A673 (cell line): ENCODE measurements around the gene PRKD3. TPM values are rescaled to one million over a fixed set of nuclear protein-coding genes. Genes with fewer than 3 reads are reported as not detected.

Experiments
- BruUV-seq: library from RNA; stranded (reverse); fragments of 400-500 nt; replicated peaks from 2 replicates; lab custom pipeline; 2021; lab: Mats Ljungman, UMichigan
- CTCF ChIA-PET: fragments of 300-600 bp; sonication (Branson Sonifier 250); formaldehyde crosslinking; loops from one replicate; lab custom pipeline; 2022; ENCODE audit warnings: antibody characterized with exemption; lab: Charles Lee
- POLR2A ChIA-PET: fragments of 300-600 bp; sonication (Branson Sonifier 250); formaldehyde crosslinking; loops from one replicate; lab custom pipeline; 2022; ENCODE audit warnings: antibody characterized with exemption; ENCODE audit not compliant: low non-redundant PET; lab: Charles Lee
- DNase-seq: peaks from one replicate; pipeline ENCODE4 v3.0.0-alpha.2; 2015; ENCODE audit warnings: low spot score
- H3K27ac ChIP-seq: fragments of 200-600 bp; sonication (generic); 2 replicates; pipeline ENCODE4 v1.5.1; 2016; ENCODE audit warnings: mixed run types, low read depth, mild to moderate bottlenecking, mixed read lengths, antibody characterized with exemption, low read length; ENCODE audit not compliant: poor library complexity, severe bottlenecking
- H3K27me3 ChIP-seq: fragments of 200-600 bp; sonication (generic); replicated peaks from 2 replicates; pipeline ENCODE4 v1.6.1; 2017; ENCODE audit warnings: mixed run types, low read depth, mild to moderate bottlenecking, mixed read lengths, antibody characterized with exemption, low read length; ENCODE audit not compliant: insufficient read depth, poor library complexity
- H3K36me3 ChIP-seq: fragments of 200-600 bp; sonication (generic); 2 replicates; pipeline ENCODE4 v1.6.1; 2016; ENCODE audit warnings: mixed run types, mild to moderate bottlenecking, mixed read lengths, antibody characterized with exemption, low read length; ENCODE audit not compliant: insufficient read depth, poor library complexity, severe bottlenecking
- H3K4me1 ChIP-seq: fragments of 200-600 bp; sonication (generic); 2 replicates; pipeline ENCODE4 v1.6.1; 2017; ENCODE audit warnings: mixed run types, mild to moderate bottlenecking, mixed read lengths, antibody characterized with exemption, low read length; ENCODE audit not compliant: insufficient read depth, poor library complexity, severe bottlenecking
- H3K4me3 ChIP-seq: fragments of 200-600 bp; sonication (generic); 2 replicates; pipeline ENCODE4 v1.5.1; 2016; ENCODE audit warnings: low read depth, mixed run types, mild to moderate bottlenecking, mixed read lengths, low read length; ENCODE audit not compliant: poor library complexity, severe bottlenecking
- H3K9me3 ChIP-seq: fragments of 200-600 bp; sonication (generic); 2 replicates; pipeline ENCODE4 v1.6.1; 2016; ENCODE audit warnings: mixed run types, low read depth, mild to moderate bottlenecking, mixed read lengths, antibody characterized with exemption, low read length; ENCODE audit not compliant: poor library complexity, severe bottlenecking
- EZH2 ChIP-seq: fragments of 200-600 bp; sonication (generic); IDR thresholded peaks from 2 replicates; pipeline ENCODE4 v1.6.1; 2017; ENCODE audit warnings: borderline replicate concordance, low read depth, mild to moderate bottlenecking, mixed read lengths, antibody characterized with exemption, low read length; ENCODE audit not compliant: poor library complexity, severe bottlenecking
- intact Hi-C: fragments of 100-400 bp; cut with micrococcal nuclease; formaldehyde crosslinking; loops from one replicate; pipeline ENCODE4 v1.10.0; 2022; ENCODE audit not compliant: unreplicated experiment
- total RNA-seq: library from RNA; stranded (reverse); gene quantifications from 2 replicates; pipeline ENCODE4 v1.2.3, GENCODE V29; 2021
- TF ChIP-seq, protein P1 (sequence below): fragments of 300-800, 200-600 bp; sonication (generic); conservative IDR thresholded peaks from 2 replicates; pipeline ENCODE4 v1.5.1; 2017; ENCODE audit warnings: low read depth, mild to moderate bottlenecking, antibody characterized with exemption, low read length, moderate library complexity, mixed read lengths

Gene PRKD3
- total RNA-seq, 1 experiment from 2014 or later = 53.1 TPM

DNA sequence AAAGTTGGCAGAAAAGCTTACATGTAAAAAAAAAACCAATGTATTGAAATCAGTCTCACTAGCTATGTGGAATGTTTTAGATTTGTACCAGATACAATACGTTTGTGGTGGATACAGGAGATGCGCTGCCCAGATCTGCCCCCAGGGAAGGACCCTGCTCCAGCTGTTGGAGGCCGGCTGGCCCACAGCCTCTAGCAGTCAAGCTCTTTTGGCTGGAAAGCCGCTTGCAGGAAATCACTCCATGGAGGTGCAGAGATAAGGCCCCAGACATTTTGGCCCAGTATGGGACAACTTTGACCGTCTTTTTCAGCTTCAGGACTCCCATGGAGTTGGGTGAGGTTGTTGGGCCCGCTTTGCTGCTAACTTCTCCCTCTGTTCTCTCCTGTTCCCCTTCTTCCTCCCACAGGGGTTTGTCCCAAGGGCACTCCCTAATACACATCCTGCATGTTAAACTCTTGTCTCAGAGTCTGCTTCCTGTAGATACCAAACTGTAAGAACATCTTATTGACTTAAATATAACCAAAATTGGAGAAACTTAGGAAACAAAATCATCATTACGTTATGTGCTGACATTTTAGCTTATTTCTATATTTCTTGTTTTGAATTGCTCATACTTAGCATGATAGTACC lies 18.1 kb upstream of the PRKD3 start:
- Histone ChIP-seq H3K27ac (no peak overlapping the region), H3K9me3 (no peaks in the 10 kb centered on the region), H3K4me1 (peaks cover 12% of the 10 kb centered on the region), H3K27me3 (no peaks in the 10 kb centered on the region), H3K36me3 (no peaks in the 10 kb centered on the region), H3K4me3 (no peak overlapping the region)
- POLR2A ChIA-PET = interaction anchor here (0.6 to 0.7 kb wide), 2 partner anchors 19 to 1641 kb away, joined by 3 to 4 read pairs; no protein-coding TSS in a partner anchor
- DNase-seq = no peak
- CTCF ChIA-PET = interaction anchor here (0.6 to 0.8 kb wide), 2 partner anchors 535 to 734 kb away, joined by 3 to 4 read pairs; no protein-coding TSS in a partner anchor
- no TSS peak for BruUV-seq
- TF ChIP-seq, protein P1, sequence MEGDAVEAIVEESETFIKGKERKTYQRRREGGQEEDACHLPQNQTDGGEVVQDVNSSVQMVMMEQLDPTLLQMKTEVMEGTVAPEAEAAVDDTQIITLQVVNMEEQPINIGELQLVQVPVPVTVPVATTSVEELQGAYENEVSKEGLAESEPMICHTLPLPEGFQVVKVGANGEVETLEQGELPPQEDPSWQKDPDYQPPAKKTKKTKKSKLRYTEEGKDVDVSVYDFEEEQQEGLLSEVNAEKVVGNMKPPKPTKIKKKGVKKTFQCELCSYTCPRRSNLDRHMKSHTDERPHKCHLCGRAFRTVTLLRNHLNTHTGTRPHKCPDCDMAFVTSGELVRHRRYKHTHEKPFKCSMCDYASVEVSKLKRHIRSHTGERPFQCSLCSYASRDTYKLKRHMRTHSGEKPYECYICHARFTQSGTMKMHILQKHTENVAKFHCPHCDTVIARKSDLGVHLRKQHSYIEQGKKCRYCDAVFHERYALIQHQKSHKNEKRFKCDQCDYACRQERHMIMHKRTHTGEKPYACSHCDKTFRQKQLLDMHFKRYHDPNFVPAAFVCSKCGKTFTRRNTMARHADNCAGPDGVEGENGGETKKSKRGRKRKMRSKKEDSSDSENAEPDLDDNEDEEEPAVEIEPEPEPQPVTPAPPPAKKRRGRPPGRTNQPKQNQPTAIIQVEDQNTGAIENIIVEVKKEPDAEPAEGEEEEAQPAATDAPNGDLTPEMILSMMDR = no peak
- no peak for TF ChIP-seq EZH2
- intact Hi-C loops = no loop called here

DNA sequence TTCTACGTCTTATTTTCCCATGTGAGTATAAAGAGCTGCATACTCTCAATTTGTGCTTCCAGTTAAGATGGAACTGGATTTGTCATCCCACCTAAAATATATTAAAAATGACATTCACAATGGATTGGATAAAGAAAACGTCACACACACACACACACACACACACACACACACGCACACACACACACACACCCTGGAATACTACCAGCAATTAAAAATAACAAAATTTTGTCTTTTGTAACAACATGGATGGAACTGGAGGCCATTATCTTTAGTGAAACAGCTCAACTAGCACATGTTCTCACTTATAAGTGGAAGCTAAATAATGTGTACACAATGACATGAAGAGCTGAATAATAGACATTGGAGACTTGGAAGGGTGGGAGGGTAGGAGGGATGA lies 16.0 kb upstream of the PRKD3 start:
- Histone ChIP-seq H3K4me1 (peaks cover 14% of the 10 kb centered on the region), H3K27me3 (no peaks in the 10 kb centered on the region), H3K4me3 (no peak overlapping the region), H3K9me3 (no peaks in the 10 kb centered on the region), H3K27ac (no peak overlapping the region), H3K36me3 (no peaks in the 10 kb centered on the region)
- ChIA-PET CTCF (no interaction called here), POLR2A (no interaction called here)
- no TSS peak for BruUV-seq
- intact Hi-C loops = no loop called here
- DNase-seq = no peak
- TF ChIP-seq, protein P1 = no peak
- no peak for TF ChIP-seq EZH2

DNA sequence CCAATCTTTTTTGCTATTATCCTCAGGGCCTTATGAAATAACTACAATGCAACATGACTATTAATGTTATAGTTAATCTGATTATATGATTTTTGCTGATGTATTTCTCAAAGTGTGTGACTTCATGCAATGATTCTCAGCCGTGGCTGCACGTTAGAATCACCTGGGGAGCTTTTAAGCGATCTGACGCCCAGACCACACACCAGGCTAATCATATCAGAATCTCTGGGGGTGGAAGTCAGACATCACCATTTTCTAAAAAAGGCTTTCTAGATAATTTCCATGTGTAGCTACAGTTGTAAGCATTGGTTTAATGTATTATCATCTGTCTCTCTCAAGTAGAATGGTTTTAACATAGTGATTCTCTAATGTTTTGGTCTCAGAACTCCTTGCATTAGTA lies 14.3 kb upstream of the PRKD3 start:
- H3K36me3 ChIP-seq = no peaks in the 10 kb centered on the region
- ChIA-PET POLR2A (no interaction called here), CTCF (no interaction called here)
- no peak overlapping the region for H3K27ac ChIP-seq
- H3K27me3 ChIP-seq = no peaks in the 10 kb centered on the region
- TF ChIP-seq, protein P1 = no peak
- TF ChIP-seq EZH2 = no peak
- DNase-seq = no peak
- intact Hi-C loops = no loop called here
- H3K4me1 ChIP-seq = peaks cover 14% of the 10 kb centered on the region
- BruUV-seq = no TSS peak
- no peak overlapping the region for H3K4me3 ChIP-seq
- no peaks in the 10 kb centered on the region for H3K9me3 ChIP-seq
